ENCODE data around the gene ZNF850.
"Not testable (repeated sequence)": the region's sequence is repeated elsewhere in the genome, so short reads cannot be mapped to it uniquely, and the experiment has no call there.

Gene ZNF850

DNA sequence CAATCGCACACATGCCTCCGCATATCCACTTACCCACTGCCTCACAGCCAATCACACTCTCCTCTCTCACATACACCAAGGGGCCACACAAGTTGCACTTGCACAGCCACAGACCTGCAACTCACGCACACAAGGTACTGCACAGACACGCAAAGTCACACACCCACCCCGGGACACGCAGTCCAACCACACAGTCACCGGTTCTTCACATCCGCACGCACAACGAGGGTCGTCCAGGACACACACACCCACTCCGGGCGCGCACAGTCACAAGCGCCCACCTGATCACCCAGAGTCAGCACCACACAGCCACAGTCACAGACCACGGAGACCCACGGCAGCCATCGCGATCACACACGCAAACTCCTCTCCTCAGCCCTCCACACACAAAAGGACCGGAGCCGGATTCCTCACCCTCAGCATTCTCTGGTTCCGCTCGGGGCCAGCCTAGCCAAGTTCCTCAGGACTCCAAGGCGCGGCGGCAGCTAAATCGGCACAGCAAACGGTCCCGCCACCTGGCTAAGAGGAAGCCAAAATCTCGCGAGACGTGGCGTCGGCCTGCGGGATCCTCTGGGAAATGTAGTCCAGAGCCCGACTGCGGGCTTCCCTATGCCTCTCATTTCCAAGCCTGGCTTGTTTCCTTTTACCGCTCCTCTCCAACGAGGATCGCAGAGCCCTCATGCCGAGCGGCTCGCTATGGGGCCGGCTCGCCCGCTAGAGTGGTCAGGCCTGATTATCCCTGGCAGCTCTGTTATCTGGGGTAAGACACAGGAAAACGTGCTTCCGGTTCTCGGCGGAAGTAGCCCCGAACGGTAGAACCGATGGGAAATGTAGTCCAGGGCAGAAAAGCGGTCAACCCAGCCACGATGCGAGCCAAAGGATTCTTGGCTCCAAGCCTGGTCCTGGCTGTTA, at the start of gene ZNF850:
TSS of gene ZNF850 (minus strand) at position 497 of the 912 bp plus-strand sequence. CDS start 10,201 bp downstream, outside the sequence.
- DNase-seq, result peak; percentile 91

- no peak for DNase-seq
Measured at GRCh38 chr19:36821758-36822157, 49.2 kb upstream of the ZNF850 start.

GRCh38 chr19:36819130-36819630, 46.6 kb upstream of the ZNF850 start:
- no peak for DNase-seq

DNA sequence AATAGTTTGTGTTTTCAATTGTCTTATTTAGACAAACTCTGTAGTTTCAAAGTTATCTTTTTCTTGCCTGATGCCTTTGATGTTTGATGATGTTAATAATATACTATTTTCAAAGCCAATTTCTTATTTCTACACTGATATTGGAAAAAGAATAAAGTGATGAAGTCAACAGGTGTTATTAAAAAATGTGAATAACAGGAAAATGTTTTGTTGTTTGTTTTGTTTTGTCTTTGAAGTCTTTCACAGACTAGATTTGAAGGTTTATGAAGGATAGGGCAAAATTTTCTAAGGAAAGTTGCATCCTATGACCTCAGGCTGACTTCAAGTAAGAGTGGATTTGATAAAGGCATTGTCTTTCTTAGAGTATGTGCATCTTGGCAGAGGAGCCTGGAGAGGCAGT, 34.4 kb upstream of the ZNF850 start:
- DNase-seq, result no peak

- DNase-seq, result no peak
Measured at GRCh38 chr19:36805364-36805763, 32.8 kb upstream of the ZNF850 start.

DNA sequence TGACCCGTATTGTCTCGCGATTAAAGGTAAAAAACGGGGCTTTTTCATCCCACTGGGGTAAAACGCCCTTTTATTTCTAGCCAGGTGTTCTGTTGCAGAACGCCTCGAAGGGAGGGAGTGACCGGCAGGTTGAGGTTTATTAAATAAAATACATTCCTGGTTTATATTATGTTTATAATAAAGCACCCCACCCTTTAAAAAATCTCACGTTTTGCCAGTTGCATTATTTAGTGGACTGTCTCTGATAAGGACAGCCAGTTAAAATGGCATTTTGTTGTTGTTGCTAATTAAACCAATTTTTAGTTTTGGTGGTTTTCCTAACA, 25.1 kb upstream of the ZNF850 start:
- DNase-seq, result no peak

- DNase-seq, result no peak
Measured at GRCh38 chr19:36796714-36796992, 24.0 kb upstream of the ZNF850 start.

DNA sequence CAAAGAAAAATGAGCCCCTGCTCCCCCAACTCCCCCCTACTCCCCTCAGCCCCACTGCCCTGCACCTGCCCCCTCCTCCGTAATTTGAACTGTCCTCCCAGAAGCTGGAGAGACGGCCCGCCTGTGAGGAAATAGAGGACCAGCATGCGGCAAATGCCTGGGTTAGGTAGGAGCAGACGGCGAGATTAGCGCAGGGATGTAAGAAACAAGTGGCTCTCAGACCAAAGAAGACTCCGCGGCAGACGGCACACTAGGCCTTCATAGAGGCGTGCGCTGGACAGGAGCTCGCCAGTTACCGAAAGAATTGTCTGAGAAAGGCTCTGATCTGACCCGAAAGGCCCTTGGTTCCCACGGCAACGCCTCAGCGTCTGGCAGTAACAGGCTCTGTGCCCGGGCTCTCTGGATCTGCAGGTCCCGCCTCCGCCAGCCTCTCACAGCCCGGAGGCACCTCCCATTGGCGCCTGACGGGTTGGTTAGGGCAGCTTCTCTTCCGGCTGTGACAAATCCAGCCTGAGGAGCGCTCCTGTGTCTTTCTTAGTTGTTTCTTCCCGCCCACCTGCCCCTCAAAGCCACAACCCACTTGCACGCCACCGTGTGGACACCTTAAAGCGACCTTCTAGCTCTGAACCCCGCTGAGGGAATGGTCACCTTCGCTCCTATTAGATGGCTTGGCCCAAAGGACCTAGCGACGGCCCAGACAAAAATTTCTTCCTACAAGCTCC, 19.0 kb upstream of the ZNF850 start:
- not testable (repeated sequence) for DNase-seq

- no peak for DNase-seq
Measured at GRCh38 chr19:36775768-36776167, 3.2 kb upstream of the ZNF850 start.

DNA sequence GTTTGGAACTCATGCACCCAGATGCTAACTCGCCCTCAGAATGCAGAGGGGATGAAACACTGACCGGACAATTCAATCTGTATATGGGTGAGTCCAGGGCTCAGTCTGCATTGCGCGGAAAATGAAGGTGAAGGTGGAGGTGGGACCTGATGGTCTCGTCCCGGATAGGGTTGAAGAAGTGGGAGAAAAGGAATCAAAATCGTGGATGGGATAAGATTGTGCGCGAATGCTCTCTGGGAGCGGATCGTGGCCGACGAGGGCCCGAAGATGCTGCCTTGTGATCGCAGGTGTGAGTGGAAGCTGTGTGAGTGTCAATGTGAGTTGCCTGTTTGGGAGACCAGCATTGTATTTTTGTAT, 594 bp upstream of the ZNF850 start:
- no peak for DNase-seq

GRCh38 chr19:36771261-36772231, 1.1 kb downstream of the ZNF850 start:
- peak; percentile 4 for DNase-seq

DNA sequence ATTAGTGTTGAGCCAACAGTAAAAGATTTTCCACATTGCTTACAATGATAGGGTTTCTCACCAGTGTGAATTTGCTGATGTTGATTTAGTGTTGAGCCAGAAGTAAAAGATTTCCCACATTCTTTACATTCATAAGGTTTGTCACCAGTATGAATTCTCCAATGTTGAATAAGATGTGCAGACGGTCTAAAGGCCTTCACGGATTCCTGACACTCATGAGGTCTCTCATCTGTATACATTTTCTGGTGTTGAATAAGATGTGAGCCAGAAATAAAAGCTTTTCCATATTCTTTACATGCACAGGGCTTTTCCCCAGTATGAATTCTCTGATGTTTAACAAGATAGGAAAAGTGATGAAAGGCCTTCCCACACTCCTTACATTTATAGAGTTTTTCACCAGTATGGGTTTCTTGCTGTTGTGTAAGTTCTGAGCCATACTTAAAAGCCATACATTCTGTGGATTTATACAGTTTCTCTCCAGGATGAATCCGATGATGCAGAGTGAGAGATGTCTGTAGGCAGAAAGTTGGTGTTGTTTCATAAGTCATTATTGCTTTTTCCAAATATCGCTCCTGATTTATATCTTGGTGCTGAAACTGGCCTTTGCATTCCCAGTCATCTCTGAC, 22.4 kb downstream of the ZNF850 start:
- no peak for DNase-seq

GRCh38 chr19:36749613-36750012, 23.0 kb downstream of the ZNF850 start:
- DNase-seq, result not testable (repeated sequence)

GRCh38 chr19:36748431-36749275, 24.0 kb downstream of the ZNF850 start:
- DNase-seq, result no peak

DNA sequence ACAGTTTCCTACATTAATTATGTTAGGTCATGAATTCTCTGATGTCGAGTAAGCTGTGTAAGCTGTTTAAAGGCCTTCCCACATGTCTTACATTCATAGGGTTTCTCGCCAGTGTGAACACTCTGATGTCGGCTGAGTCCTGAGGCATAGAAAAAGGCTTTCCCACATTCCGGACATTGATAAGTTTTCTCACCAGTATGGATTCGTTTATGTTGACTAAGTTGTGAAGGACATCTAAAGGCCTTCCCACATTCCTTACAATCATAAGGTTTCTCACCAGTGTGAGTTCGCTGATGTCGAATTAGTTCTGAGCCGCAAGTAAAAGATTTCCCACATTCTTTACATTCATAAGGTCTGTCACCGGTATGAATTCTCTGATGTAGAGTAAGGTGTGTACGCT, 24.9 kb downstream of the ZNF850 start:
- no peak for DNase-seq

- no peak for DNase-seq
Measured at GRCh38 chr19:36745870-36746269, 26.7 kb downstream of the ZNF850 start.

DNA sequence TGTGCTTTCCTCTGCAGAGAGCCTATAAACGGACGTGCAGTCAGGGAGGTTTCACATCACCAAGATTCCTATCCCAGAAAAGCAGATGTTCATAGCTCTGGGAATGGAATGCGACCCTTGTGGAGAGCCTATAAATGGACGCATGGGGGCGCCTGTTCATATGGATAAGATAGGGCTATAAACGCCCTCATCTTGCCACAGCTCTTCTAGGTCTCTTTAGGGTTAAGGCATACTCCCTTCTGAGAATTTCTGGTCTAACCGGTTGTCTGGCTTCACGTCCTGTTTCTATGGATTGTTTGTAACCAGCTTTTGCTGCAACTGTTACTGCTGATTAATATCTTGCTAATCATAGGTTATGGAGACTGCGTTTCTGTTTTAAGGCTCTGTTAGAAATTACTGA, 36.4 kb downstream of the ZNF850 start:
- DNase-seq, result not testable (repeated sequence)

- no peak for DNase-seq
Measured at GRCh38 chr19:36719687-36720556, 52.7 kb downstream of the ZNF850 start.

DNA sequence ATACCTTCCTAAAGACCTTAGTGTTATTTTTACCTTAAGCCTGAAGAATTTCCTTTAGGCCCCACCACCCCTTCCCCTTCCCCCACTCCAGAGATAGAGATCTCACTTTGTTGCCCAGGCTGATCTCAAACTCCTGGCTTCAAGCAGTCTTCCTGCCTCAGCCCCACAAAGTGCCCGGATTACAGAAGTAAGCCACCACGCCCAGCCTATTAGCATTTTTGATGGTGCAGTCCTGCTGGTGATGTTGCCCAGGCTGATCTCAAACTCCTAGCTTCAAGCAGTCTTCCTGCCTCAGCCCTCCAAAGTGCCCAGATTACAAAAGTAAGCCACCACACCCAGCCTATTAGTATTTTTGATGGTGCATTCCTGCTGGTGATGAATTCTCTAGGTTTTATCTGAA, 63.2 kb downstream of the ZNF850 start:
- DNase-seq, result no peak

DNA sequence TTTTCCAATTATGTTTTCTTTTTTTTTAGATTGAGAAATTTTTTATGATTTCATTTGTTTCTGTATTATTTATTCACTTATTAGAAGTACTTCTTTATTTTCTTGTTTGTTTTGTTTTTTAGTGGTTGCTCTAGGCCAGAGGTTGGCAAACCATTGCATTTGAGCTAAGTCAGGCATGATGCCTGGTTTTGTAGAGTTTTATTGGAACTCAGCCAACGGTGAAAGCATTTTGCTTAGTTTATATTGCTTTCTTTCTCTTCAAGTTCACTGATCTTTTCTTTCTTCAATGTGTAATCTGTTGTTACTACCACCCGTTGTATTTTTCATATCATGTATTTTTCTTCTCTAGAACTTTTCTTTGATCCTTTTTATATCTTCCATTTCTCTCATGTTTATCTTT, 65.5 kb downstream of the ZNF850 start:
- no peak for DNase-seq

DNA sequence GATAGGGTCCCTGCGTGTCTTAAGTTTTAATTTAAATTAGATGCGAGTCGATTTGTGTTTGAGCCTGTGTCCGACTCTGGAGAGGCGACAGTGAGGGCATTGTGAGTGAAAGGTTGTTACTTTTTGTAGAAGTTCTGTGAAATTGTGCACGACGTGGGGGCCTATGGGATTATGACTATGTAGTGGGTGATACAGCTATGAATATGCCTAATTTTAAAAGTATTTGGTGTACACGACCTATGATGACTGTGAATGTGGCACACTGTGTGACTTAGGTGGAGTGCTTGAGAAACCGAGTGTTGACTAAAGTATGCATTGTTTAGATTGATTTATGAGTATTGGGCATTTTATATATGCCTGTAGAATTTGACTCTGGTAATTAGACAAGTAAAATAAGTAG, 84.5 kb downstream of the ZNF850 start:
- DNase-seq, result no peak
